Naive thymus-derived CD4-positive, alpha-beta T cell (primary cell): ENCODE data around the gene BBOX1. TPM values are rescaled to one million over a fixed set of nuclear protein-coding genes. Genes with fewer than 3 reads are reported as not detected.
"Not testable (repeated sequence)": the region's sequence is repeated elsewhere in the genome, so short reads cannot be mapped to it uniquely, and the experiment has no call there.

Source experiments
- ATAC-seq: fragments of 150-1000 bp; cut with Tn5 transposase; 2 replicates; pipeline ENCODE4 v1.10.0; 2021; ENCODE audit warnings: mild to moderate bottlenecking, moderate library complexity
- CTCF ChIA-PET: fragments of 350-600 bp; sonication (Branson Sonifier 250); formaldehyde crosslinking; loops from one replicate; lab custom pipeline; 2021; ENCODE audit warnings: antibody characterized with exemption; lab: Charles Lee
- POLR2A ChIA-PET: fragments of 350-600 bp; sonication (Branson Sonifier 250); formaldehyde crosslinking; loops from one replicate; lab custom pipeline; 2021; ENCODE audit warnings: antibody characterized with exemption, inconsistent platforms; lab: Charles Lee
- DNase-seq, 9 donors: peaks; one replicate each; pipeline versions ENCODE4 v3.0.0 to v3.0.0-alpha.2; 2020 to 2022; ENCODE audit warnings: mixed read lengths in 1 of 9
- H3K27ac ChIP-seq: one replicate; pipeline ENCODE4 v1.7.0; 2013; ENCODE audit warnings: mild to moderate bottlenecking, low read depth, low read length, moderate library complexity
- H3K27me3 ChIP-seq, 2 donors: one replicate each; pipeline ENCODE4 v1.7.0; 2013; ENCODE audit warnings: low read length in 2 of 2, mild to moderate bottlenecking in 2 of 2, moderate library complexity in 2 of 2; ENCODE audit not compliant: control insufficient read depth in 2 of 2, insufficient read depth in 2 of 2
- H3K36me3 ChIP-seq, 3 experiments: 1 replicate in 2 of 3; 2 replicates in 1 of 3; pipeline ENCODE4 v1.7.0; 2013; ENCODE audit warnings: low read length in 3 of 3, mild to moderate bottlenecking in 3 of 3, moderate library complexity in 1 of 3; ENCODE audit not compliant: insufficient read depth in 3 of 3, control insufficient read depth in 2 of 3
- H3K4me1 ChIP-seq, 2 donors: one replicate each; pipeline ENCODE4 v1.7.0; 2013; ENCODE audit warnings: low read length in 2 of 2, mild to moderate bottlenecking in 2 of 2, moderate library complexity in 1 of 2; ENCODE audit not compliant: control insufficient read depth in 2 of 2, insufficient read depth in 2 of 2
- H3K4me3 ChIP-seq: 2 replicates; pipeline ENCODE4 v1.7.0; 2013; ENCODE audit warnings: mild to moderate bottlenecking, low read length
- H3K9me3 ChIP-seq, 3 experiments: 1 replicate in 2 of 3; 2 replicates in 1 of 3; pipeline ENCODE4 v1.7.0; 2013; ENCODE audit warnings: low read length in 3 of 3; ENCODE audit not compliant: control insufficient read depth in 2 of 3
- H3K27ac Mint-ChIP-seq, 9 donors: one replicate each; pipeline ENCODE4 v1.8.0; 2020 to 2022; ENCODE audit warnings: mixed read lengths in 9 of 9, mild to moderate bottlenecking in 8 of 9, moderate library complexity in 5 of 9, inconsistent platforms in 2 of 9
- H3K27me3 Mint-ChIP-seq, 5 donors: one replicate each; pipeline ENCODE4 v1.8.0; 2021 to 2022; ENCODE audit warnings: mixed read lengths in 5 of 5, mild to moderate bottlenecking in 1 of 5
- H3K36me3 Mint-ChIP-seq, 5 donors: one replicate each; pipeline ENCODE4 v1.8.0; 2020 to 2022; ENCODE audit warnings: mixed read lengths in 5 of 5, mild to moderate bottlenecking in 3 of 5, inconsistent platforms in 1 of 5
- H3K4me1 Mint-ChIP-seq, 7 donors: one replicate each; pipeline ENCODE4 v1.8.0; 2020 to 2022; ENCODE audit warnings: mixed read lengths in 7 of 7, mild to moderate bottlenecking in 3 of 7, inconsistent platforms in 1 of 7
- H3K4me3 Mint-ChIP-seq, 10 donors: one replicate each; pipeline ENCODE4 v1.8.0; 2020 to 2022; ENCODE audit warnings: mild to moderate bottlenecking in 10 of 10, mixed read lengths in 10 of 10, moderate library complexity in 6 of 10, inconsistent platforms in 2 of 10
- H3K9me3 Mint-ChIP-seq, 11 donors: one replicate each; pipeline ENCODE4 v1.8.0; 2020 to 2022; ENCODE audit warnings: mixed read lengths in 11 of 11, mild to moderate bottlenecking in 4 of 11, inconsistent platforms in 1 of 11, moderate library complexity in 1 of 11
- intact Hi-C, 2 donors: fragments of 100-400 bp; cut with micrococcal nuclease; formaldehyde crosslinking; loops; one replicate each; pipeline ENCODE4 v1.15.1; 2023
- polyA plus RNA-seq, 2 donors: library from polyadenylated mRNA; unstranded; fragments of 300-500 nt; fragmentation: Illumina TruSeq; gene quantifications; one replicate each; pipeline ENCODE4 v1.2.3, GENCODE V29; 2021
- total RNA-seq, 6 experiments: library from RNA in 5 of 6; stranded (reverse) in 5 of 6; gene quantifications; 1 replicate in 5 of 6; 2 replicates in 1 of 6; pipeline ENCODE4 v1.2.3 and lab custom pipeline; 2021 to 2026

BBOX1 gene
- total and polyA plus RNA-seq, 7 experiments from 2014 or later, result not detected

GRCh38 chr11:27166130-27166529 is 125.5 kb downstream of the BBOX1 start:
- no peaks in the 10 kb centered on the region for H3K4me1 Mint-ChIP-seq
- H3K4me3 Mint-ChIP-seq, result no peak overlapping the region
- POLR2A ChIA-PET, result no interaction called here
- no peaks in the 10 kb centered on the region for H3K36me3 ChIP-seq
- no peaks in the 10 kb centered on the region for H3K9me3 ChIP-seq
- H3K27ac ChIP-seq, result no peak overlapping the region
- intact Hi-C loops, result no loop called here
- peaks cover 0 to 24% (median 11%) of the 10 kb centered on the region in 5 donors for H3K27me3 Mint-ChIP-seq
- no peaks in the 10 kb centered on the region for H3K36me3 Mint-ChIP-seq
- H3K4me3 ChIP-seq, result no peak overlapping the region
- DNase-seq (no peak), ATAC-seq (no peak)
- peaks cover 0 to 5% (median 0%) of the 10 kb centered on the region in 11 donors for H3K9me3 Mint-ChIP-seq
- H3K27ac Mint-ChIP-seq, result no peak overlapping the region
- no peaks in the 10 kb centered on the region for H3K4me1 ChIP-seq
- H3K27me3 ChIP-seq, result no peaks in the 10 kb centered on the region
- CTCF ChIA-PET, result no interaction called here

DNA sequence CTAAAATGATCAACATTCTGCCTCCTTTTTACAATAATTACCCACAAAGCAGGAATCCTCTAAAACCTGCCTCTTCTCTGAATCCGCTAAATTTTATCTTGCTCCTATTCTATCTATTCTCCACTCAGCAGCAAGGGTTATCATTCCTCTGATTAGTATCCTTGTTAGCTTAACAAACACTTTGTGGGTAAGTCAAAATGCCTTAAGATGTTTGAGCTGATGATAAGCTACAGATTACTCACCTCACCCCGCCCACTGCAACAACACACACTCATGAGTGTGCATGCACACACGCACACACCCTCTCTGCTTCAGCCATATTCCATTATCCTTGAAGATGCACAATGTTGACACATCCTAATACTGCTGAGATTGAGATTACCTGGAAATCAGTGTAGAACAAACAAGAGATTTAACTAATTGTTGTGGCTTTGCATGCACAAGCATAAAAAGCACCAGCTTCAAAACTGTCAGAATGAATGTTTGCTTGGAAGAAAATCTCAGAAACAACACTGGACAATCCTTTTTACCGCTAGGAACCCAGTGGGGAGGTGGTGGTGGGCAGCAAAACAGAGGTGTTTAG is 130.9 kb downstream of the BBOX1 start:
- DNase-seq, result no peak
- Histone ChIP-seq H3K27ac (no peak overlapping the region), H3K27me3 (no peaks in the 10 kb centered on the region), H3K36me3 (no peaks in the 10 kb centered on the region), H3K4me3 (no peak overlapping the region), H3K4me1 (no peaks in the 10 kb centered on the region), H3K9me3 (no peaks in the 10 kb centered on the region)
- Mint-ChIP-seq H3K36me3 (no peaks in the 10 kb centered on the region), H3K4me1 (no peaks in the 10 kb centered on the region), H3K9me3 (peaks cover 0 to 5% (median 0%) of the 10 kb centered on the region in 11 donors), H3K4me3 (no peak overlapping the region), H3K27ac (no peak overlapping the region), H3K27me3 (peaks cover 0 to 39% (median 15%) of the 10 kb centered on the region in 5 donors)
- CTCF ChIA-PET, result no interaction called here
- no peak for ATAC-seq
- POLR2A ChIA-PET, result no interaction called here
- intact Hi-C loops, result no loop called here

- no peaks in the 10 kb centered on the region for H3K36me3 ChIP-seq
- ChIA-PET POLR2A (no interaction called here), CTCF (no interaction called here)
- H3K27me3 Mint-ChIP-seq, result peaks cover 0 to 36% (median 16%) of the 10 kb centered on the region in 5 donors
- H3K4me3 Mint-ChIP-seq, result no peak overlapping the region
- peaks cover 0 to 5% (median 0%) of the 10 kb centered on the region in 11 donors for H3K9me3 Mint-ChIP-seq
- no peaks in the 10 kb centered on the region for H3K4me1 ChIP-seq
- no peaks in the 10 kb centered on the region for H3K9me3 ChIP-seq
- ATAC-seq (no peak), DNase-seq (no peak)
- H3K4me1 Mint-ChIP-seq, result no peaks in the 10 kb centered on the region
- H3K27me3 ChIP-seq, result no peaks in the 10 kb centered on the region
- no peak overlapping the region for H3K27ac ChIP-seq
- H3K4me3 ChIP-seq, result no peak overlapping the region
- intact Hi-C loops, result no loop called here
- no peak overlapping the region for H3K27ac Mint-ChIP-seq
- no peaks in the 10 kb centered on the region for H3K36me3 Mint-ChIP-seq
These were observed 132.9 kb downstream of the BBOX1 start for GRCh38 chr11:27173545-27173944.

GRCh38 chr11:27174021-27174420 is 133.4 kb downstream of the BBOX1 start:
- H3K27me3 Mint-ChIP-seq, result peaks cover 0 to 34% (median 16%) of the 10 kb centered on the region in 5 donors
- CTCF ChIA-PET, result no interaction called here
- Histone ChIP-seq H3K4me3 (no peak overlapping the region), H3K27ac (no peak overlapping the region), H3K27me3 (no peaks in the 10 kb centered on the region), H3K4me1 (no peaks in the 10 kb centered on the region), H3K36me3 (no peaks in the 10 kb centered on the region), H3K9me3 (no peaks in the 10 kb centered on the region)
- intact Hi-C loops, result no loop called here
- no peak overlapping the region for H3K4me3 Mint-ChIP-seq
- no peak for ATAC-seq
- no peaks in the 10 kb centered on the region for H3K4me1 Mint-ChIP-seq
- no peak overlapping the region for H3K27ac Mint-ChIP-seq
- peaks cover 0 to 2% (median 0%) of the 10 kb centered on the region in 11 donors for H3K9me3 Mint-ChIP-seq
- DNase-seq, result no peak
- no peaks in the 10 kb centered on the region for H3K36me3 Mint-ChIP-seq
- POLR2A ChIA-PET, result no interaction called here

DNA sequence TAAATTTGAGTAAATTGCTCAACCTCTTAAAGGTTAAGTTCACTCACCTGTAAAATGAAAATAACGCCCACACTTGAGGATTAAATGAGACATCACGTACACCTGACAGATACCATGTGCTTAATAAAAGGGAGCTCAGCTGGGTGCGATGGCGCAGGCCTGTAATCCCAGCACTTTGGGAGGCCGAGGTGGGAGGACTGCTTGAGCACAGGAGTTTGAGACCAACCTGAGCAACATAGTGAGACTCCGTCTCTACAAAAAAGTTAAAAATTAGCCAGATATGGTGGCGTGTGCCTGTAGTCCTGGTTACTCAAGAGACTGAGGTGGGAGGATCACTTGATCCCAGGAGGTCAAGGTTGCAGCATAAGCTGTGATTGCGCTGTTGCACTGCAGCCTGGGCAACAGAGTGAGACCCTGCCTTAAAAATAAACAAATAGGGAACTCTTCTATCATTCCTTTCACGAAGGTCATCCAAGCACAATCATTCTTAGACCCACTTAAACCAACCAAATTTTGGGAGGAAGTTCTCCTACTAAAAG is 134.1 kb downstream of the BBOX1 start:
- H3K27me3 Mint-ChIP-seq, result peaks cover 0 to 27% (median 16%) of the 10 kb centered on the region in 5 donors
- no peak overlapping the region for H3K27ac Mint-ChIP-seq
- H3K4me1 Mint-ChIP-seq, result no peaks in the 10 kb centered on the region
- H3K36me3 Mint-ChIP-seq, result no peaks in the 10 kb centered on the region
- ATAC-seq, result no peak
- peaks cover 0 to 1% (median 0%) of the 10 kb centered on the region in 11 donors for H3K9me3 Mint-ChIP-seq
- no peaks in the 10 kb centered on the region for H3K27me3 ChIP-seq
- H3K27ac ChIP-seq, result no peak overlapping the region
- no peaks in the 10 kb centered on the region for H3K9me3 ChIP-seq
- CTCF ChIA-PET, result no interaction called here
- POLR2A ChIA-PET, result no interaction called here
- no peak overlapping the region for H3K4me3 ChIP-seq
- H3K4me3 Mint-ChIP-seq, result no peak overlapping the region
- H3K36me3 ChIP-seq, result no peaks in the 10 kb centered on the region
- DNase-seq, result no peak
- H3K4me1 ChIP-seq, result no peaks in the 10 kb centered on the region
- intact Hi-C loops, result no loop called here

- H3K4me1 ChIP-seq, H3K4me1 Mint-ChIP-seq, POLR2A ChIA-PET, intact Hi-C loops, H3K36me3 ChIP-seq, H3K9me3 ChIP-seq, H3K27me3 ChIP-seq, H3K27ac Mint-ChIP-seq, CTCF ChIA-PET, H3K4me3 ChIP-seq, H3K4me3 Mint-ChIP-seq, DNase-seq, H3K27ac ChIP-seq, H3K9me3 Mint-ChIP-seq, H3K36me3 Mint-ChIP-seq, ATAC-seq: not testable (repeated sequence)
- peaks cover 0 to 27% (median 16%) of the 10 kb centered on the region in 5 donors for H3K27me3 Mint-ChIP-seq
These were observed 134.9 kb downstream of the BBOX1 start for GRCh38 chr11:27175562-27175961.
